ENCODE data around the gene SLX4IP. TPM values are rescaled to one million over a fixed set of nuclear protein-coding genes. Genes with fewer than 3 reads are reported as not detected.

SLX4IP gene
- total and polyA plus RNA-seq, 7 donors, result 0.20 to 1.9 (median 0.86) TPM

- no peak for ATAC-seq
- intact Hi-C loops (cut with DNase I), result no loop called here
Measured at GRCh38 chr20:10637563-10637962, 202.5 kb downstream of the SLX4IP start.

GRCh38 chr20:10639077-10639736 is 204.1 kb downstream of the SLX4IP start:
- DNase-seq (no peak), ATAC-seq (peak; percentile 21 to 52 (median 30))
- WGBS, 3 donors, result 82 to 86% (median 83%) methylated on average over 23 of the region's 23 CpGs
- H3K4me3 ChIP-seq, result peak overlapping the region; percentile 16
- H3K36me3 ChIP-seq (ENCODE audit: insufficient read depth in 1 of 2, low read depth in 1 of 2), result peaks cover 0 to 56% of the 10 kb centered on the region in 2 donors
- TF ChIP-seq CTCF (IDR thresholded peaks at IDR 0.05), result no peak
- intact Hi-C loops (cut with DNase I), result no loop called here
- no peaks in the 10 kb centered on the region for H3K9me3 ChIP-seq
- H3K4me1 ChIP-seq, result peaks cover 26% of the 10 kb centered on the region
- no peaks in the 10 kb centered on the region for H3K27me3 ChIP-seq (ENCODE audit: insufficient read depth in 3 of 3, low read length in 2 of 3)
- H3K27ac ChIP-seq, result peak overlapping the region; percentile 48

More at GRCh38 chr20:10637563-10637962, 202.5 kb downstream of the SLX4IP start:
- Histone ChIP-seq H3K9me3 (no peaks in the 10 kb centered on the region), H3K27me3 (ENCODE audit: insufficient read depth in 3 of 3, low read length in 2 of 3) (no peaks in the 10 kb centered on the region), H3K36me3 (ENCODE audit: insufficient read depth in 1 of 2, low read depth in 1 of 2) (peaks cover 0 to 39% of the 10 kb centered on the region in 2 donors), H3K27ac (peak overlapping the region; percentile 48), H3K4me1 (peaks cover 19% of the 10 kb centered on the region), H3K4me3 (no peak overlapping the region)
- no peak for DNase-seq
- TF ChIP-seq CTCF (IDR thresholded peaks at IDR 0.05), result no peak
- WGBS, 3 donors, result 66 to 75% (median 75%) methylated on average over 6 of the region's 6 CpGs

- TF ChIP-seq CTCF (IDR thresholded peaks at IDR 0.05), result no peak
- intact Hi-C loops (cut with DNase I), result no loop called here
- Histone ChIP-seq H3K4me3 (peak overlapping the region; percentile 16), H3K36me3 (ENCODE audit: insufficient read depth in 1 of 2, low read depth in 1 of 2) (peaks cover 0 to 63% of the 10 kb centered on the region in 2 donors), H3K27me3 (ENCODE audit: insufficient read depth in 3 of 3, low read length in 2 of 3) (no peaks in the 10 kb centered on the region), H3K4me1 (peaks cover 26% of the 10 kb centered on the region), H3K27ac (peak overlapping the region; percentile 48), H3K9me3 (no peaks in the 10 kb centered on the region)
- peak in 1 of 2 donors; percentile 72 for DNase-seq
- ATAC-seq, result peak in 3 of 4 donors; percentile 29 to 54 (median 39)
- WGBS, 3 donors, result 47 to 56% (median 49%) methylated on average over 18 of the region's 18 CpGs
Measured at GRCh38 chr20:10639737-10640556, 204.8 kb downstream of the SLX4IP start.

- ATAC-seq (no peak), DNase-seq (no peak)
- H3K27ac ChIP-seq, result no peak overlapping the region
- no peak for TF ChIP-seq CTCF (IDR thresholded peaks at IDR 0.05)
- H3K36me3 ChIP-seq (ENCODE audit: insufficient read depth in 1 of 2, low read depth in 1 of 2), result peaks cover 0 to 73% of the 10 kb centered on the region in 2 donors
- H3K27me3 ChIP-seq (ENCODE audit: insufficient read depth in 3 of 3, low read length in 2 of 3), result no peaks in the 10 kb centered on the region
- peaks cover 26% of the 10 kb centered on the region for H3K4me1 ChIP-seq
- WGBS, 3 donors, result 89 to 90% (median 89%) methylated on average over 12 of the region's 12 CpGs
- H3K4me3 ChIP-seq, result no peak overlapping the region
- H3K9me3 ChIP-seq, result no peaks in the 10 kb centered on the region
- intact Hi-C loops (cut with DNase I), result no loop called here
Measured at GRCh38 chr20:10640897-10641296, 205.8 kb downstream of the SLX4IP start.
